Measurements from ENCODE around the gene EEF1E1. TPM values are rescaled to one million over a fixed set of nuclear protein-coding genes. Genes with fewer than 3 reads are reported as not detected.

Gene EEF1E1
- 10 to 100 TPM; 14.3 to 32.9 (median 23.0) TPM for total RNA-seq

DNA sequence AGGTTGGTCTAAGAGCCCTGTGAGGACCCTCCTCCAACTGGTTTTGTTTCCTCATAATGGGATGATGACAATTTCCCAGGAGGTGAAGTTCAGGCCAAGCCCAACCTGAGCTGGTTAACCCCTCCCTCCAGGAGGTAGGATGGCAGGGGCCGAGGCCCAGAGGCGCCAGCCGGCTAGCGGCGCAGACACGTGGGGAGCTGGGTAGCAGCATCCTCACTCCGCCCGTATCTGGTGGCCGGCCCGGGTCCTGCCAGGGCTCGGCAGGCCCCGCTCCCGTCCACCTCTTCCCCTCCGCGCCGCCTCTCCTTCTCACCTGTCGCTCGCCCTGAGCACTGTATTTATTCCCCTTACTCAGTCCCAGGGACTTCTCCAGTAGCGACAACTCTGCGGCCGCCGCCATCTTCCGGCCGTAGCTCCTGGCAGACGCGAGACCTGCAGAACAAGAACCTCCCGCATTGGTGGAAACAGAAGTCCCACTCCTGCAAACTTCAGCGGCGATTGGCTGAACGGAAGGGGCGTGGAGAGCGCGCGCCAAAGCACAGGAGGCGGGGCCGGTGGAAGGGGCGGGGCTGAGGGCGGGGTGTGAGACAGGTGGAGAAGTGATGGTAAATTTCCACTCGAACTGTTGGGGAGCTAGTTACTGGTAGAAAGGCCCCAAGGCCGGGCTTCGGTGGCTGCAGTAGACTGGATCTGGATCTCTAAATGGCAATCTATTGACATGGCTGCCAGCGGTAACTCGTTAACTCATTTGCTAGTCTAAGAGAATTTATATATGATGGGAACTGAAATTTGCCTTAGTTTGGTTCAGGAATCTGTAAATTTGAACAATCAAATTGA is at the start of gene EEF1E1:
Gene EEF1E1 (minus strand): TSS at position 427 of the 837 bp plus-strand sequence. CDS start 27 bp downstream, at position 400.
- TF ChIP-seq, protein P1, sequence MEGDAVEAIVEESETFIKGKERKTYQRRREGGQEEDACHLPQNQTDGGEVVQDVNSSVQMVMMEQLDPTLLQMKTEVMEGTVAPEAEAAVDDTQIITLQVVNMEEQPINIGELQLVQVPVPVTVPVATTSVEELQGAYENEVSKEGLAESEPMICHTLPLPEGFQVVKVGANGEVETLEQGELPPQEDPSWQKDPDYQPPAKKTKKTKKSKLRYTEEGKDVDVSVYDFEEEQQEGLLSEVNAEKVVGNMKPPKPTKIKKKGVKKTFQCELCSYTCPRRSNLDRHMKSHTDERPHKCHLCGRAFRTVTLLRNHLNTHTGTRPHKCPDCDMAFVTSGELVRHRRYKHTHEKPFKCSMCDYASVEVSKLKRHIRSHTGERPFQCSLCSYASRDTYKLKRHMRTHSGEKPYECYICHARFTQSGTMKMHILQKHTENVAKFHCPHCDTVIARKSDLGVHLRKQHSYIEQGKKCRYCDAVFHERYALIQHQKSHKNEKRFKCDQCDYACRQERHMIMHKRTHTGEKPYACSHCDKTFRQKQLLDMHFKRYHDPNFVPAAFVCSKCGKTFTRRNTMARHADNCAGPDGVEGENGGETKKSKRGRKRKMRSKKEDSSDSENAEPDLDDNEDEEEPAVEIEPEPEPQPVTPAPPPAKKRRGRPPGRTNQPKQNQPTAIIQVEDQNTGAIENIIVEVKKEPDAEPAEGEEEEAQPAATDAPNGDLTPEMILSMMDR (IDR thresholded peaks at IDR 0.05) = no peak
- DNase-seq (ENCODE audit: low spot score) (peak; percentile 93), ATAC-seq (ENCODE audit: low FRiP score) (peak; percentile 100)

GRCh38 chr6:8149350-8149749 is 47.0 kb upstream of the EEF1E1 start:
- DNase-seq (ENCODE audit: low spot score) = no peak
- TF ChIP-seq, protein P1 (IDR thresholded peaks at IDR 0.05) = no peak
- ATAC-seq (ENCODE audit: low FRiP score) = no peak

- DNase-seq (ENCODE audit: low spot score) (no peak), ATAC-seq (ENCODE audit: low FRiP score) (no peak)
- TF ChIP-seq, protein P1 (IDR thresholded peaks at IDR 0.05) = no peak
Observed at GRCh38 chr6:8143945-8144344, 41.6 kb upstream of the EEF1E1 start.

GRCh38 chr6:8139451-8139850 is 37.1 kb upstream of the EEF1E1 start:
- TF ChIP-seq, protein P1 (IDR thresholded peaks at IDR 0.05) = no peak
- no peak for ATAC-seq (ENCODE audit: low FRiP score)
- no peak for DNase-seq (ENCODE audit: low spot score)

GRCh38 chr6:8137529-8137939 is 35.2 kb upstream of the EEF1E1 start:
- TF ChIP-seq, protein P1 (IDR thresholded peaks at IDR 0.05) = no peak
- ATAC-seq (ENCODE audit: low FRiP score) = no peak

DNA sequence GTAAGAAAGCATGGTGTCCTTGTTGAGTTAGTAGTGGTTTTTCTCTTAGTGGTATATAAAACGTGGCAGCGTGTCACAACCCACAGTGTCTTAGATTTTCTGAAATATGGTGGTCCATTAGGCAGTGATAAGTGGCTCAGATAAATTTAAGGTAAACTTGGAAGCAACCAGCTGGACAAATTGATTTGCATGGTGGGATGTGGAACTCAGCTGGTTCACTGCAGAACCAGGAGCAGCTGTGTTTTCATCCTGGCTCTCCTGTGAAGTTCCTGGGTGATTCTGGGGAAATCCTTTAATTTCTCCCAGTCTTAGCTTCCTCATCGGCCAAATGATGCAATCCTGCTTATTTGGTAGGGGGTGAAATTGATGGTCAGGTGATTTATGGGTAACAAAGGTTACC is 32.9 kb upstream of the EEF1E1 start:
- ATAC-seq (ENCODE audit: low FRiP score) = no peak
- no peak for DNase-seq (ENCODE audit: low spot score)
- TF ChIP-seq, protein P1 (IDR thresholded peaks at IDR 0.05) = no peak

More at GRCh38 chr6:8137529-8137939, 35.2 kb upstream of the EEF1E1 start:
- no peak for DNase-seq (ENCODE audit: low spot score)

GRCh38 chr6:8132130-8132529 is 29.8 kb upstream of the EEF1E1 start:
- ATAC-seq (ENCODE audit: low FRiP score) (no peak), DNase-seq (ENCODE audit: low spot score) (no peak)

More at GRCh38 chr6:8132130-8132529, 29.8 kb upstream of the EEF1E1 start:
- TF ChIP-seq, protein P1 (IDR thresholded peaks at IDR 0.05) = no peak
